Stimulated activated CD4-positive, alpha-beta T cell treated with anti-CD3 and anti-CD28 coated beads, Interleukin-1b, Interleukin-23, amount 100 ng/mL, for 1 hour (primary cell): Measurements from ENCODE around the gene IDH2.
A peak's percentile ranks its signal among the peaks of the same experiment; 100 is the strongest.

ENCODE experiments used
- DNase-seq, 2 donors: peaks; one replicate each; pipeline ENCODE4 v3.0.0-alpha.2; 2020; ENCODE audit warnings: low read depth in 2 of 2

The IDH2 gene

GRCh38 chr15:90063770-90064247 lies 38.5 kb downstream of the IDH2 start:
- no peak for DNase-seq

GRCh38 chr15:90062973-90063769 lies 39.1 kb downstream of the IDH2 start:
- no peak for DNase-seq

GRCh38 chr15:90062462-90062932 lies 39.8 kb downstream of the IDH2 start:
- no peak for DNase-seq

GRCh38 chr15:90062023-90062442 lies 40.2 kb downstream of the IDH2 start:
- DNase-seq, result peak in 1 of 2 donors; percentile 26

GRCh38 chr15:90060797-90061196 lies 41.5 kb downstream of the IDH2 start:
- DNase-seq, result no peak

GRCh38 chr15:90059208-90059985 lies 42.9 kb downstream of the IDH2 start:
- peak; percentile 16 to 49 for DNase-seq

- no peak for DNase-seq
Measured at GRCh38 chr15:90058775-90059174, 43.5 kb downstream of the IDH2 start.

- no peak for DNase-seq
Measured at GRCh38 chr15:90058308-90058707, 44.0 kb downstream of the IDH2 start.

GRCh38 chr15:90056529-90056928 lies 45.7 kb downstream of the IDH2 start:
- no peak for DNase-seq

GRCh38 chr15:90055182-90055581 lies 47.1 kb downstream of the IDH2 start:
- DNase-seq, result no peak

GRCh38 chr15:90054618-90055097 lies 47.6 kb downstream of the IDH2 start:
- DNase-seq, result no peak

GRCh38 chr15:90053685-90054466 lies 48.4 kb downstream of the IDH2 start:
- DNase-seq, result no peak

- DNase-seq, result no peak
Measured at GRCh38 chr15:90051874-90052273, 50.4 kb downstream of the IDH2 start.

GRCh38 chr15:90049666-90050604 lies 52.3 kb downstream of the IDH2 start:
- DNase-seq, result no peak

GRCh38 chr15:90049030-90049429 lies 53.2 kb downstream of the IDH2 start:
- no peak for DNase-seq

- DNase-seq, result no peak
Measured at GRCh38 chr15:90047956-90048575, 54.2 kb downstream of the IDH2 start.

GRCh38 chr15:90046911-90047392 lies 55.3 kb downstream of the IDH2 start:
- no peak for DNase-seq

- no peak for DNase-seq
Measured at GRCh38 chr15:90046289-90046688, 56.0 kb downstream of the IDH2 start.

GRCh38 chr15:90044916-90045371 lies 57.3 kb downstream of the IDH2 start:
- no peak for DNase-seq

- DNase-seq, result no peak
Measured at GRCh38 chr15:90044191-90044590, 58.1 kb downstream of the IDH2 start.
